GM12865 (cell line): ENCODE measurements around the gene CLIC5.

Source experiments
- DNase-seq: peaks from one replicate; pipeline ENCODE4 v3.0.0; 2010; ENCODE audit warnings: low read depth
- H3K4me3 ChIP-seq: 2 replicates; pipeline ENCODE4 v1.5.1; 2011; ENCODE audit warnings: mild to moderate bottlenecking, low read depth, low read length, control low read depth
- CTCF ChIP-seq: IDR thresholded peaks from 2 replicates; pipeline ENCODE4 v1.5.1; 2011; ENCODE audit warnings: low read length, control low read depth, low read depth, inconsistent platforms; ENCODE audit not compliant: insufficient read depth; ENCODE audit errors: missing control alignments

Gene CLIC5

GRCh38 chr6:46000905-46001304 is 14.8 kb downstream of the CLIC5 start:
- no peak for DNase-seq
- H3K4me3 ChIP-seq = no peak overlapping the region
- no peak for TF ChIP-seq CTCF

- no peak for TF ChIP-seq CTCF
- no peak for DNase-seq
- no peak overlapping the region for H3K4me3 ChIP-seq
Measured at GRCh38 chr6:45998524-45998923, 17.1 kb downstream of the CLIC5 start.

- no peak for DNase-seq
- TF ChIP-seq CTCF = no peak
- H3K4me3 ChIP-seq = no peak overlapping the region
Measured at GRCh38 chr6:45997875-45998506, 17.7 kb downstream of the CLIC5 start.

GRCh38 chr6:45991189-45991588 is 24.5 kb downstream of the CLIC5 start:
- no peak overlapping the region for H3K4me3 ChIP-seq
- no peak for TF ChIP-seq CTCF
- DNase-seq = no peak

- DNase-seq = peak; percentile 41
- no peak for TF ChIP-seq CTCF
Measured at GRCh38 chr6:45990162-45990561, 25.5 kb downstream of the CLIC5 start.

GRCh38 chr6:45988635-45989034 is 27.0 kb downstream of the CLIC5 start:
- DNase-seq = no peak
- no peak for TF ChIP-seq CTCF
- no peak overlapping the region for H3K4me3 ChIP-seq

More at GRCh38 chr6:45990162-45990561, 25.5 kb downstream of the CLIC5 start:
- no peak overlapping the region for H3K4me3 ChIP-seq

- TF ChIP-seq CTCF = no peak
- H3K4me3 ChIP-seq = no peak overlapping the region
- no peak for DNase-seq
Measured at GRCh38 chr6:45987856-45988255, 27.8 kb downstream of the CLIC5 start.
